Ectodermal cell (in vitro differentiated cells): ENCODE data around the gene PRICKLE1. TPM values are rescaled to one million over a fixed set of nuclear protein-coding genes. Genes with fewer than 3 reads are reported as not detected.

Experiments
- H3K27ac ChIP-seq: 2 replicates; pipeline ENCODE4 v1.7.0; 2013; ENCODE audit warnings: mild to moderate bottlenecking, low read depth, low read length; ENCODE audit not compliant: insufficient read depth, poor library complexity, severe bottlenecking
- H3K27me3 ChIP-seq: 2 replicates; pipeline ENCODE4 v1.7.0; 2013; ENCODE audit warnings: mild to moderate bottlenecking, low read length; ENCODE audit not compliant: insufficient read depth, control insufficient read depth, poor library complexity, severe bottlenecking
- H3K36me3 ChIP-seq: one replicate; pipeline ENCODE4 v1.7.0; 2013; ENCODE audit warnings: low read length; ENCODE audit not compliant: control insufficient read depth, insufficient read depth
- H3K4me1 ChIP-seq: one replicate; pipeline ENCODE4 v1.7.0; 2013; ENCODE audit warnings: low read length; ENCODE audit not compliant: control insufficient read depth, insufficient read depth
- H3K4me3 ChIP-seq: 2 replicates; pipeline ENCODE4 v1.7.0; 2013; ENCODE audit warnings: low read depth, low read length, control low read depth; ENCODE audit not compliant: insufficient read depth
- H3K9me3 ChIP-seq: 2 replicates; pipeline ENCODE4 v1.7.0; 2013; ENCODE audit warnings: mild to moderate bottlenecking, low read length, moderate library complexity; ENCODE audit not compliant: control insufficient read depth
- WGBS, 2 experiments: methylation state at CpG; one replicate each; pipeline ENCODE4 v1.1.7; 2013; ENCODE audit warnings: missing lambda C conversion rate in 2 of 2; 5-methylcytosine and 5-hydroxymethylcytosine counted together
- polyA plus RNA-seq, 4 experiments: library from polyadenylated mRNA; stranded (reverse); fragments of 50-300 nt; gene quantifications; one replicate each; pipeline ENCODE4 v1.2.3, GENCODE V29; 2013

The PRICKLE1 gene
- 4.8 TPM for polyA plus RNA-seq (2013, experiment 1 of 4)
- 4.7 TPM for polyA plus RNA-seq (2013, experiment 2 of 4)
- polyA plus RNA-seq (2013, experiment 3 of 4), result 4.9 TPM
- 5.1 TPM for polyA plus RNA-seq (2013, experiment 4 of 4)

- no peak within 1 kb of the TSS for H3K27ac ChIP-seq
Measured at GRCh38 chr12:42589465-42590329, at the start of gene PRICKLE1. TSS of gene PRICKLE1 (minus strand) at chr12:42589746. CDS start at chr12:42472516, 117,230 bp downstream.

GRCh38 chr12:42638697-42639096, 49.2 kb upstream of the PRICKLE1 start:
- H3K27ac ChIP-seq, result no peak overlapping the region
- no peaks in the 10 kb centered on the region for H3K36me3 ChIP-seq
- no peaks in the 10 kb centered on the region for H3K9me3 ChIP-seq
- H3K27me3 ChIP-seq, result no peaks in the 10 kb centered on the region
- H3K4me3 ChIP-seq, result no peak overlapping the region
- WGBS, 2 experiments, result 95 to 96% methylated on average over 4 of the region's 4 CpGs
- H3K4me1 ChIP-seq, result no peaks in the 10 kb centered on the region

More at GRCh38 chr12:42589465-42590329, at the start of gene PRICKLE1:
- Histone ChIP-seq H3K4me1 (peaks cover 5% of the 10 kb centered on the region), H3K27me3 (peaks cover 42% of the 10 kb centered on the region), H3K4me3 (peak within 1 kb of the TSS; percentile 77), H3K36me3 (no peaks in the 10 kb centered on the region), H3K9me3 (no peaks in the 10 kb centered on the region)
- WGBS, 2 experiments, result 0 to 1% methylated on average over 100 to 107 of the region's 107 CpGs

GRCh38 chr12:42638011-42638410, 48.5 kb upstream of the PRICKLE1 start:
- no peaks in the 10 kb centered on the region for H3K9me3 ChIP-seq
- no peaks in the 10 kb centered on the region for H3K27me3 ChIP-seq
- no peaks in the 10 kb centered on the region for H3K4me1 ChIP-seq
- H3K4me3 ChIP-seq, result no peak overlapping the region
- no peaks in the 10 kb centered on the region for H3K36me3 ChIP-seq
- H3K27ac ChIP-seq, result no peak overlapping the region

- H3K27me3 ChIP-seq, result no peaks in the 10 kb centered on the region
- H3K9me3 ChIP-seq, result no peaks in the 10 kb centered on the region
- no peaks in the 10 kb centered on the region for H3K4me1 ChIP-seq
- no peak overlapping the region for H3K4me3 ChIP-seq
- H3K36me3 ChIP-seq, result no peaks in the 10 kb centered on the region
- H3K27ac ChIP-seq, result no peak overlapping the region
- 97 to 98% methylated on average over 21 of the region's 21 CpGs for WGBS, 2 experiments
Measured at GRCh38 chr12:42636993-42637392, 47.4 kb upstream of the PRICKLE1 start.

GRCh38 chr12:42633594-42633993, 44.0 kb upstream of the PRICKLE1 start:
- WGBS, 2 experiments, result 91% methylated on average over 4 of the region's 4 CpGs
- Histone ChIP-seq H3K36me3 (no peaks in the 10 kb centered on the region), H3K27me3 (no peaks in the 10 kb centered on the region), H3K27ac (no peak overlapping the region), H3K9me3 (no peaks in the 10 kb centered on the region), H3K4me1 (no peaks in the 10 kb centered on the region), H3K4me3 (no peak overlapping the region)

GRCh38 chr12:42631513-42631912, 42.0 kb upstream of the PRICKLE1 start:
- 100% methylated on average over 1 of the region's 1 CpG for WGBS, 2 experiments
- Histone ChIP-seq H3K4me1 (no peaks in the 10 kb centered on the region), H3K27me3 (no peaks in the 10 kb centered on the region), H3K27ac (no peak overlapping the region), H3K9me3 (no peaks in the 10 kb centered on the region), H3K36me3 (no peaks in the 10 kb centered on the region), H3K4me3 (no peak overlapping the region)

- Histone ChIP-seq H3K27ac (no peak overlapping the region), H3K36me3 (no peaks in the 10 kb centered on the region), H3K4me3 (no peak overlapping the region), H3K4me1 (no peaks in the 10 kb centered on the region), H3K27me3 (no peaks in the 10 kb centered on the region), H3K9me3 (no peaks in the 10 kb centered on the region)
- WGBS, 2 experiments, result 90% methylated on average over 1 of the region's 1 CpG; no CpG with 5 or more reads in 1 of the 2 experiments
Measured at GRCh38 chr12:42630314-42630713, 40.8 kb upstream of the PRICKLE1 start.

GRCh38 chr12:42627151-42627550, 37.6 kb upstream of the PRICKLE1 start:
- no peaks in the 10 kb centered on the region for H3K4me1 ChIP-seq
- H3K4me3 ChIP-seq, result no peak overlapping the region
- H3K27me3 ChIP-seq, result no peaks in the 10 kb centered on the region
- H3K9me3 ChIP-seq, result no peaks in the 10 kb centered on the region
- H3K36me3 ChIP-seq, result no peaks in the 10 kb centered on the region
- 78 to 89% methylated on average over 2 to 3 of the region's 6 CpGs for WGBS, 2 experiments
- H3K27ac ChIP-seq, result no peak overlapping the region

GRCh38 chr12:42625611-42626010, 36.1 kb upstream of the PRICKLE1 start:
- Histone ChIP-seq H3K9me3 (no peaks in the 10 kb centered on the region), H3K36me3 (no peaks in the 10 kb centered on the region), H3K27me3 (no peaks in the 10 kb centered on the region), H3K4me3 (no peak overlapping the region), H3K27ac (no peak overlapping the region), H3K4me1 (no peaks in the 10 kb centered on the region)
- WGBS, 2 experiments, result 90 to 93% methylated on average over 4 of the region's 4 CpGs

- no peaks in the 10 kb centered on the region for H3K27me3 ChIP-seq
- H3K36me3 ChIP-seq, result no peaks in the 10 kb centered on the region
- H3K4me3 ChIP-seq, result no peak overlapping the region
- peaks cover 3% of the 10 kb centered on the region for H3K9me3 ChIP-seq
- WGBS, 2 experiments, result no CpG with 5 or more reads among the region's 1 CpG
- H3K4me1 ChIP-seq, result no peaks in the 10 kb centered on the region
- H3K27ac ChIP-seq, result no peak overlapping the region
Measured at GRCh38 chr12:42617622-42618021, 28.1 kb upstream of the PRICKLE1 start.
